Hematopoietic multipotent progenitor cell (in vitro differentiated cells): ENCODE data around the gene PRX. TPM values are rescaled to one million over a fixed set of nuclear protein-coding genes. Genes with fewer than 3 reads are reported as not detected.
"Not testable (repeated sequence)": the region's sequence is repeated elsewhere in the genome, so short reads cannot be mapped to it uniquely, and the experiment has no call there.

ENCODE experiments used
- DNase-seq, 3 donors: peaks; one replicate each; pipeline ENCODE4 v3.0.0-alpha.2; 2011 to 2015; ENCODE audit warnings: low read depth in 2 of 3, low spot score in 2 of 3
- total RNA-seq: library from RNA; depleted of rRNA; stranded (reverse); fragments of >200 nt; gene quantifications from one replicate; pipeline ENCODE4 v1.2.3, GENCODE V29; 2012

PRX gene
- total RNA-seq = 2.2 TPM

GRCh38 chr19:40413291-40413845, at the start of gene PRX:
TSS of gene PRX (minus strand) at chr19:40413378. CDS start at chr19:40407932, 5,446 bp downstream.
- peak in 2 of 3 donors; percentile 21 to 37 for DNase-seq

- DNase-seq = no peak
These were observed 48.6 kb upstream of the PRX start for GRCh38 chr19:40461669-40462221.

GRCh38 chr19:40460185-40460584, 47.0 kb upstream of the PRX start:
- no peak for DNase-seq

- no peak for DNase-seq
These were observed 45.4 kb upstream of the PRX start for GRCh38 chr19:40458597-40458974.

GRCh38 chr19:40457953-40458596, 44.9 kb upstream of the PRX start:
- no peak for DNase-seq

GRCh38 chr19:40457048-40457447, 43.9 kb upstream of the PRX start:
- no peak for DNase-seq

GRCh38 chr19:40453943-40454342, 40.8 kb upstream of the PRX start:
- not testable (repeated sequence) for DNase-seq

GRCh38 chr19:40453151-40453735, 40.1 kb upstream of the PRX start:
- DNase-seq = no peak

- DNase-seq = no peak
These were observed 38.8 kb upstream of the PRX start for GRCh38 chr19:40452016-40452415.

GRCh38 chr19:40450664-40451063, 37.5 kb upstream of the PRX start:
- DNase-seq = no peak

GRCh38 chr19:40449506-40449905, 36.3 kb upstream of the PRX start:
- no peak for DNase-seq

- no peak for DNase-seq
These were observed 33.1 kb upstream of the PRX start for GRCh38 chr19:40446263-40446784.

GRCh38 chr19:40445780-40446262, 32.6 kb upstream of the PRX start:
- no peak for DNase-seq

GRCh38 chr19:40444825-40445312, 31.7 kb upstream of the PRX start:
- no peak for DNase-seq

- DNase-seq = peak; percentile 95 to 98 (median 96)
These were observed 31.0 kb upstream of the PRX start, which contains the start of gene SERTAD3 for GRCh38 chr19:40444000-40444824. TSS of gene SERTAD3 (minus strand) at chr19:40444335. CDS start at chr19:40442080, 2,255 bp downstream.

- DNase-seq = peak; percentile 91 to 100 (median 100)
These were observed 30.2 kb upstream of the PRX start for GRCh38 chr19:40443131-40443999.

- no peak for DNase-seq
These were observed 29.4 kb upstream of the PRX start for GRCh38 chr19:40442328-40443130.

GRCh38 chr19:40441719-40442253, 28.6 kb upstream of the PRX start:
- DNase-seq = no peak
